ENCODE data around the gene MACF1. TPM values are rescaled to one million over a fixed set of nuclear protein-coding genes. Genes with fewer than 3 reads are reported as not detected.

MACF1 gene
- total RNA-seq, 1 experiment from 2014 or later: 190 TPM

DNA sequence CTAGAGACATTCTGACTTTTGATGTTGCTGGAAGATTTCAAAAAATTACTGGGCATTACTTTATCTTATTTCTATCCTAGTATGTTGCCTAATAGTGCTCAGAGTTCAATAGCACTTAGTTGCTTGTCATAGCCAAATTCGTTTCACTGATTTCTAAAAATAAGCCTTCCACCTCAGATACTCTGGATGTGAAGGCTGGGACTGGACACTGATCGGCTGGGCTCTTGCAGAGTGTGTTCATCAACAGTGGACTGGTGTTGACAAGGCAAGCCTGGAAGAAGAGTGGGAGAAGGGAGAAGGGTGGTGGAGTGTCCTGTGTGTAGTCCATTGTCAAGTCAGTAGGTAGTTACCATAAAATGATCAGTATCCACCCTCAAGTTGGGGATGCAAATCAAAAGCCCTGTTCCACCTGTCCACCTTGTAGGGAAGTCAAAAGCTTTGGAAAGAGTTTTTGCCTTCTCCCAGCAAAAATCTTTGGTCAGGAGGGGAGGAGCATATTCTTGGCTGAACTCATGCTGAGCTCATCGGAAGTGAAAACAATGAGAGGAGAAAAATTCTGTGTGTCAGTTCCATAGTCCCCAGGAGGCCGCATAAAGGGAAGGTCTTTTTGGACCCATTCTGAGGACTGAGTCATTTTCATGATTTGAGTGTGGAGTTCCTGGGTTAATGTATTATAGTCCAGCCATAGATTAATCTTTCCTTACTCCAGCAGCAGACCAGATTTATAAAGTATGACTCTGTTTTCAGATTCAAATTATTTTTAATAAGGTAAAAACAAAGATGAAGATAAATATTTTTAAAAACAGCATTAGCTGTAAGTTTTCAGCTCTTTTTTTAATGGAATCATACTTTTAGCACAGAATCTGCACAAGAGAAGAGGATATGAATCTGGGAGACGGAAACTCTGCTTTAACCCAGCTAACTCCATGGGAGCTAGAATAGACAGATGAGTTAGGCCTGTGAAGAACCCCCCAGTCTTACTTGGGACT is 187.5 kb downstream of the MACF1 start:
- WGBS (ENCODE audit: extremely low coverage, insufficient read length, low lambda C conversion rate): no CpG with 5 or more reads among the region's 5 CpGs

More for the DNA sequence above, 187.5 kb downstream of the MACF1 start:
- Histone ChIP-seq H2BK120ac (ENCODE audit: low read depth, low read length, poor library complexity, severe bottlenecking) (no peak overlapping the region), H2BK12ac (ENCODE audit: insufficient read length, low read depth, low read length) (no peak overlapping the region), H3T11ph (ENCODE audit: low read length) (no peak overlapping the region), H2BK20ac (ENCODE audit: low read depth, low read length, poor library complexity, severe bottlenecking) (no peak overlapping the region), H3K4me1 (ENCODE audit: insufficient read depth, low read length) (peaks cover 6% of the 10 kb centered on the region; the same call in 1 of the 2 replicates), H3K56ac (ENCODE audit: insufficient read length, low read depth, low read length) (no peak overlapping the region), H4K5ac (ENCODE audit: insufficient read length, low read depth, low read length) (no peak overlapping the region), H4K8ac (replicated peaks; ENCODE audit: insufficient read length, low read depth, low read length) (no peak overlapping the region), H3K27me3 (ENCODE audit: insufficient read depth, low read length) (no peaks in the 10 kb centered on the region), H3K14ac (ENCODE audit: insufficient read depth, low read length) (no peak overlapping the region), H4K20me1 (ENCODE audit: control insufficient read depth, insufficient read depth, insufficient read length) (peaks cover 4% of the 10 kb centered on the region), H3K18ac (ENCODE audit: insufficient read length, low read depth, low read length) (no peak overlapping the region), H4K91ac (ENCODE audit: insufficient read length, low read depth, low read length) (no peak overlapping the region), H3K23ac (ENCODE audit: insufficient read length, low read depth, low read length) (no peak overlapping the region), H3K9me3 (ENCODE audit: control insufficient read depth, low read depth, low read length) (no peaks in the 10 kb centered on the region), H3K9ac (ENCODE audit: extremely low read depth, insufficient read length, low read length) (no peak overlapping the region), H3K27ac (ENCODE audit: insufficient read length, low read depth, low read length) (no peak overlapping the region), H3K4me2 (ENCODE audit: insufficient read depth, insufficient read length, low read length) (peak overlapping the region; percentile 4), H2BK15ac (ENCODE audit: low read depth, low read length) (no peak overlapping the region), H3K4ac (ENCODE audit: low read depth, low read length) (no peak overlapping the region), H2AK5ac (ENCODE audit: insufficient read length, low read length) (no peak overlapping the region), H3K23me2 (ENCODE audit: insufficient read length, low read depth, low read length, poor library complexity, severe bottlenecking) (no peaks in the 10 kb centered on the region), H3K79me1 (ENCODE audit: insufficient read depth, low read depth, low read length, poor library complexity, severe bottlenecking) (peaks cover 3% of the 10 kb centered on the region), H2AFZ (ENCODE audit: low read length) (no peak overlapping the region), H2BK5ac (ENCODE audit: insufficient read length, low read length) (no peak overlapping the region), H3K79me2 (ENCODE audit: insufficient read depth, low read length) (peaks cover 6% of the 10 kb centered on the region)
- peaks cover 31 to 37% of the 10 kb centered on the region in 2 experiments for H3K4me1 Mint-ChIP-seq
- peaks cover 21 to 39% (median 31%) of the 10 kb centered on the region in 3 experiments; a peak in 6 of 7 replicates for H3K36me3 Mint-ChIP-seq (ENCODE audit: insufficient read depth in 1 of 3, low read depth in 3 of 3)
- no peaks in the 10 kb centered on the region for H3K9me3 Mint-ChIP-seq
- TF ChIP-seq, protein P1, sequence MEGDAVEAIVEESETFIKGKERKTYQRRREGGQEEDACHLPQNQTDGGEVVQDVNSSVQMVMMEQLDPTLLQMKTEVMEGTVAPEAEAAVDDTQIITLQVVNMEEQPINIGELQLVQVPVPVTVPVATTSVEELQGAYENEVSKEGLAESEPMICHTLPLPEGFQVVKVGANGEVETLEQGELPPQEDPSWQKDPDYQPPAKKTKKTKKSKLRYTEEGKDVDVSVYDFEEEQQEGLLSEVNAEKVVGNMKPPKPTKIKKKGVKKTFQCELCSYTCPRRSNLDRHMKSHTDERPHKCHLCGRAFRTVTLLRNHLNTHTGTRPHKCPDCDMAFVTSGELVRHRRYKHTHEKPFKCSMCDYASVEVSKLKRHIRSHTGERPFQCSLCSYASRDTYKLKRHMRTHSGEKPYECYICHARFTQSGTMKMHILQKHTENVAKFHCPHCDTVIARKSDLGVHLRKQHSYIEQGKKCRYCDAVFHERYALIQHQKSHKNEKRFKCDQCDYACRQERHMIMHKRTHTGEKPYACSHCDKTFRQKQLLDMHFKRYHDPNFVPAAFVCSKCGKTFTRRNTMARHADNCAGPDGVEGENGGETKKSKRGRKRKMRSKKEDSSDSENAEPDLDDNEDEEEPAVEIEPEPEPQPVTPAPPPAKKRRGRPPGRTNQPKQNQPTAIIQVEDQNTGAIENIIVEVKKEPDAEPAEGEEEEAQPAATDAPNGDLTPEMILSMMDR (conservative IDR thresholded peaks at IDR 0.05): no peak
- peak overlapping the region in 2 of 3 experiments; percentile 73 to 79; a peak in 5 of 7 replicates for H3K27ac Mint-ChIP-seq
- peak overlapping the region in 1 of 2 experiments; percentile 1; a peak in 3 of 5 replicates for H3K4me3 Mint-ChIP-seq
- no peak for DNase-seq
- H3K27me3 Mint-ChIP-seq (ENCODE audit: low read depth): no peaks in the 10 kb centered on the region
